Right lobe of liver (tissue), 4 donors: ENCODE measurements around the gene POLR2C.
"Not testable (repeated sequence)": the region's sequence is repeated elsewhere in the genome, so short reads cannot be mapped to it uniquely, and the experiment has no call there.

Experiments
- CTCF ChIP-seq, 4 donors: fragments of 200-600 bp in 3 of 4; fragments of 450-650 bp in 1 of 4; IDR thresholded peaks; one replicate each; pipeline versions ENCODE4 v1.5.1 to v1.8.0; 2016 to 2022; ENCODE audit warnings: antibody characterized with exemption in 4 of 4, mild to moderate bottlenecking in 2 of 4
- POLR2A ChIP-seq: fragments of 450-650 bp; IDR thresholded peaks from one replicate; pipeline ENCODE4 v1.6.1; 2017; ENCODE audit warnings: antibody characterized with exemption, mild to moderate bottlenecking
- donor health status: DM: no; HTN: no; CAD: no.
- donor health status: DM: no; HTN: no; CAD: no.
- donor health status: DM: no; HTN: yes; CAD: no.

GRCh38 chr16:57499941-57500340 lies 37.5 kb downstream of the POLR2C start:
- TF ChIP-seq POLR2A; CTCF (IDR thresholded peaks at IDR 0.05): not testable (repeated sequence)
